Stomach (tissue), 4 donors: ENCODE data around the gene ABCA8.

Experiments used
- EP300 ChIP-seq: sonication (generic); formaldehyde crosslinking; IDR thresholded peaks from one replicate; pipeline ENCODE4 v1.6.1; 2017; ENCODE audit warnings: antibody characterized with exemption
- POLR2A ChIP-seq, 4 donors: fragments of 450-650 bp; IDR thresholded peaks; one replicate each; pipeline ENCODE4 v1.6.1; 2016; ENCODE audit warnings: antibody characterized with exemption in 4 of 4, control low read depth in 2 of 4, mild to moderate bottlenecking in 1 of 4, moderate library complexity in 1 of 4

- TF ChIP-seq EP300 (no peak), POLR2A (IDR thresholded peaks at IDR 0.05) (no peak)
Observed at GRCh38 chr17:68884888-68885287, 70.3 kb downstream of the ABCA8 start.
